ENCODE data around the gene SLC22A17. TPM values are rescaled to one million over a fixed set of nuclear protein-coding genes. Genes with fewer than 3 reads are reported as not detected.

SLC22A17 gene
- total RNA-seq, 1 experiment from 2014 or later: 5.9 TPM

GRCh38 chr14:23371865-23372264, 19.2 kb upstream of the SLC22A17 start:
- TF ChIP-seq POLR2A (IDR thresholded peaks at IDR 0.05; ENCODE audit: borderline replicate concordance, extremely low read depth, insufficient read depth, insufficient read length) (no peak), JUND (IDR thresholded peaks at IDR 0.05) (no peak), CBX3 (IDR thresholded peaks at IDR 0.05; ENCODE audit: low read depth) (no peak), YY1 (IDR thresholded peaks at IDR 0.05; ENCODE audit: extremely low read depth, insufficient replicate concordance, low read depth, low read length) (no peak), ZBTB33 (IDR thresholded peaks at IDR 0.05; ENCODE audit: extremely low read depth, insufficient replicate concordance, low read length) (no peak), POLR2AphosphoS5 (IDR thresholded peaks at IDR 0.05; ENCODE audit: low read depth, low read length) (no peak), SP1 (IDR thresholded peaks at IDR 0.05; ENCODE audit: low read depth) (no peak), SRF (IDR thresholded peaks at IDR 0.05; ENCODE audit: low read depth) (no peak), EZH2 (IDR thresholded peaks at IDR 0.05) (no peak), CTCF (IDR thresholded peaks at IDR 0.05 in 2 of 3, conservative IDR thresholded peaks at IDR 0.05 in 1 of 3; ENCODE audit: borderline replicate concordance in 1 of 3, insufficient read depth in 1 of 3, low read depth in 2 of 3, low read length in 2 of 3) (no peak), EGR1 (IDR thresholded peaks at IDR 0.05; ENCODE audit: low read depth) (no peak)
- no peak overlapping the region for H3K27ac ChIP-seq (ENCODE audit: low read depth, low read length)
- POLR2A ChIA-PET: no interaction called here
- BruUV-seq (replicated peaks): no TSS peak
- no peaks in the 10 kb centered on the region for H3K36me3 ChIP-seq (ENCODE audit: control insufficient read depth in 1 of 2, insufficient read depth in 2 of 2, low read length in 2 of 2)
- H3K27me3 ChIP-seq (ENCODE audit: insufficient read depth, low read length): no peaks in the 10 kb centered on the region
- no peaks in the 10 kb centered on the region; a peak in 1 of 4 replicates for H3K4me1 ChIP-seq (ENCODE audit: control insufficient read depth in 1 of 2, insufficient read depth in 2 of 2, low read length in 2 of 2)
- CTCF ChIA-PET: no interaction called here
- H3K4me2 ChIP-seq (ENCODE audit: low read length): no peak overlapping the region
- H3K4me3 ChIP-seq (replicated peaks in 1 of 2; ENCODE audit: low read depth in 1 of 2, low read length in 2 of 2): no peak overlapping the region
- H3K9ac ChIP-seq (ENCODE audit: low read length): no peak overlapping the region
- H4K20me1 ChIP-seq (ENCODE audit: insufficient read depth): no peaks in the 10 kb centered on the region
- intact Hi-C loops (cut with micrococcal nuclease): no loop called here
- no peaks in the 10 kb centered on the region for H3K79me2 ChIP-seq (ENCODE audit: insufficient read depth, low read length)
- no peaks in the 10 kb centered on the region for H3K9me2 ChIP-seq (ENCODE audit: insufficient read depth)
- ATAC-seq (no peak), DNase-seq (ENCODE audit: low read depth, low spot score) (no peak)
- H2AFZ ChIP-seq (ENCODE audit: low read depth, low read length, poor library complexity, severe bottlenecking): no peak overlapping the region
- no peaks in the 10 kb centered on the region for H3K9me3 ChIP-seq (ENCODE audit: control insufficient read depth in 1 of 2, insufficient read depth in 1 of 2, low read depth in 1 of 2, low read length in 2 of 2)
- RAD21 ChIA-PET (ENCODE audit: low non-redundant PET in 1 of 2, low total read pairs in 2 of 2, uncharacterized antibody in 2 of 2, unreplicated experiment in 2 of 2): no interaction called here
